ENCODE measurements around the gene DLEC1. TPM values are rescaled to one million over a fixed set of nuclear protein-coding genes. Genes with fewer than 3 reads are reported as not detected.

Gene DLEC1
- total and polyA plus RNA-seq, 7 donors, result 0.16 to 0.60 (median 0.41) TPM

DNA sequence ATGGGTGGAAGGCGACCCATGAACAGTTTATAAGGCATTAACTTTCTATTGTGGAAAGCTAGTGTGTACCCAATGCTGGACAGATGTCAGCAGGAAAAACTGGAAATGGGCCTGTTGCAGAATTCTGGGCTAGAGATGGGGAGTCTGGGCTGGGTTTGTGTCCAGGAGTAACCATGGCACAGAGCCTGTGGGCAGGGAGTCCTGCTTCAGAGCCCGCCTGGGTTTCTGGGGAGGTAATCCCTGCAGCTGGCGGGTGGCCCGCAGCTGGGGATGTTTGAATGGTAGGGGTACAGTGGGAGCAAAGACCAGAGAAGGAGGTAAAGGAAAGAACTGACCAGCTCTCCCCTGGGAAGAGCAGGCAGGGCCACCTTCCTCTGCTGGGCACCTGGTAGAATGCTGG, 72.2 kb downstream of the DLEC1 start:
- Histone ChIP-seq H3K4me3 (no peak overlapping the region), H3K4me1 (no peaks in the 10 kb centered on the region), H3K36me3 (no peaks in the 10 kb centered on the region), H3K27ac (no peak overlapping the region), H3K9me3 (no peaks in the 10 kb centered on the region), H3K27me3 (no peaks in the 10 kb centered on the region)
- WGBS, 2 donors, result 96% methylated on average over 4 of the region's 4 CpGs
- intact Hi-C loops (cut with DNase I), result loop anchor here (10.0 kb wide), 1 partner anchor 364 kb away; no protein-coding TSS in a partner anchor
- TF ChIP-seq POLR2AphosphoS5 (IDR thresholded peaks at IDR 0.05) (no peak), EP300 (IDR thresholded peaks at IDR 0.05) (no peak), POLR2A (IDR thresholded peaks at IDR 0.05) (no peak)
- TF ChIP-seq, protein P1, sequence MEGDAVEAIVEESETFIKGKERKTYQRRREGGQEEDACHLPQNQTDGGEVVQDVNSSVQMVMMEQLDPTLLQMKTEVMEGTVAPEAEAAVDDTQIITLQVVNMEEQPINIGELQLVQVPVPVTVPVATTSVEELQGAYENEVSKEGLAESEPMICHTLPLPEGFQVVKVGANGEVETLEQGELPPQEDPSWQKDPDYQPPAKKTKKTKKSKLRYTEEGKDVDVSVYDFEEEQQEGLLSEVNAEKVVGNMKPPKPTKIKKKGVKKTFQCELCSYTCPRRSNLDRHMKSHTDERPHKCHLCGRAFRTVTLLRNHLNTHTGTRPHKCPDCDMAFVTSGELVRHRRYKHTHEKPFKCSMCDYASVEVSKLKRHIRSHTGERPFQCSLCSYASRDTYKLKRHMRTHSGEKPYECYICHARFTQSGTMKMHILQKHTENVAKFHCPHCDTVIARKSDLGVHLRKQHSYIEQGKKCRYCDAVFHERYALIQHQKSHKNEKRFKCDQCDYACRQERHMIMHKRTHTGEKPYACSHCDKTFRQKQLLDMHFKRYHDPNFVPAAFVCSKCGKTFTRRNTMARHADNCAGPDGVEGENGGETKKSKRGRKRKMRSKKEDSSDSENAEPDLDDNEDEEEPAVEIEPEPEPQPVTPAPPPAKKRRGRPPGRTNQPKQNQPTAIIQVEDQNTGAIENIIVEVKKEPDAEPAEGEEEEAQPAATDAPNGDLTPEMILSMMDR (IDR thresholded peaks at IDR 0.05), result no peak
- DNase-seq, result peak; percentile 48

- Histone ChIP-seq H3K36me3 (no peaks in the 10 kb centered on the region), H3K27me3 (no peaks in the 10 kb centered on the region), H3K4me3 (no peak overlapping the region), H3K4me1 (no peaks in the 10 kb centered on the region), H3K27ac (no peak overlapping the region), H3K9me3 (no peaks in the 10 kb centered on the region)
- intact Hi-C loops (cut with DNase I), result loop anchor here (10.0 kb wide), 1 partner anchor 363 kb away; no protein-coding TSS in a partner anchor
- TF ChIP-seq POLR2AphosphoS5 (IDR thresholded peaks at IDR 0.05) (no peak), EP300 (IDR thresholded peaks at IDR 0.05) (no peak), POLR2A (IDR thresholded peaks at IDR 0.05) (no peak)
- TF ChIP-seq, protein P1 (IDR thresholded peaks at IDR 0.05), result no peak
- 86 to 88% methylated on average over 16 of the region's 16 CpGs for WGBS, 2 donors
- DNase-seq, result peak; percentile 55
These were observed 72.8 kb downstream of the DLEC1 start for GRCh38 chr3:38111696-38112377.

GRCh38 chr3:38112378-38112761, 73.4 kb downstream of the DLEC1 start:
- WGBS, 2 donors, result 90% methylated on average over 7 of the region's 7 CpGs
- H3K27me3 ChIP-seq, result no peaks in the 10 kb centered on the region
- TF ChIP-seq EP300 (IDR thresholded peaks at IDR 0.05), result no peak
- TF ChIP-seq, protein P1 (IDR thresholded peaks at IDR 0.05), result no peak
- TF ChIP-seq POLR2AphosphoS5 (IDR thresholded peaks at IDR 0.05), result no peak
- TF ChIP-seq POLR2A (IDR thresholded peaks at IDR 0.05), result no peak
- H3K4me1 ChIP-seq, result no peaks in the 10 kb centered on the region
- intact Hi-C loops (cut with DNase I), result loop anchor here (10.0 kb wide), 1 partner anchor 362 kb away; no protein-coding TSS in a partner anchor
- H3K27ac ChIP-seq, result no peak overlapping the region
- no peak overlapping the region for H3K4me3 ChIP-seq
- peak; percentile 48 for DNase-seq
- no peaks in the 10 kb centered on the region for H3K9me3 ChIP-seq
- no peaks in the 10 kb centered on the region for H3K36me3 ChIP-seq

GRCh38 chr3:38114052-38114874, 75.3 kb downstream of the DLEC1 start:
- H3K27ac ChIP-seq, result no peak overlapping the region
- WGBS, 2 donors, result 85 to 91% methylated on average over 13 of the region's 13 CpGs
- H3K4me3 ChIP-seq, result no peak overlapping the region
- TF ChIP-seq POLR2A (IDR thresholded peaks at IDR 0.05) (no peak), POLR2AphosphoS5 (IDR thresholded peaks at IDR 0.05) (no peak), EP300 (IDR thresholded peaks at IDR 0.05) (no peak)
- TF ChIP-seq, protein P1 (IDR thresholded peaks at IDR 0.05), result no peak
- no peaks in the 10 kb centered on the region for H3K4me1 ChIP-seq
- no peaks in the 10 kb centered on the region for H3K9me3 ChIP-seq
- DNase-seq, result peak; percentile 55
- H3K27me3 ChIP-seq, result no peaks in the 10 kb centered on the region
- intact Hi-C loops (cut with DNase I), result loop anchor here (10.0 kb wide), 1 partner anchor 361 kb away; no protein-coding TSS in a partner anchor
- no peaks in the 10 kb centered on the region for H3K36me3 ChIP-seq
